ENCODE measurements around the gene WFIKKN2. TPM values are rescaled to one million over a fixed set of nuclear protein-coding genes. Genes with fewer than 3 reads are reported as not detected.

Gene WFIKKN2
- total RNA-seq, 1 donor from 2014 or later, result 0.60 TPM

DNA sequence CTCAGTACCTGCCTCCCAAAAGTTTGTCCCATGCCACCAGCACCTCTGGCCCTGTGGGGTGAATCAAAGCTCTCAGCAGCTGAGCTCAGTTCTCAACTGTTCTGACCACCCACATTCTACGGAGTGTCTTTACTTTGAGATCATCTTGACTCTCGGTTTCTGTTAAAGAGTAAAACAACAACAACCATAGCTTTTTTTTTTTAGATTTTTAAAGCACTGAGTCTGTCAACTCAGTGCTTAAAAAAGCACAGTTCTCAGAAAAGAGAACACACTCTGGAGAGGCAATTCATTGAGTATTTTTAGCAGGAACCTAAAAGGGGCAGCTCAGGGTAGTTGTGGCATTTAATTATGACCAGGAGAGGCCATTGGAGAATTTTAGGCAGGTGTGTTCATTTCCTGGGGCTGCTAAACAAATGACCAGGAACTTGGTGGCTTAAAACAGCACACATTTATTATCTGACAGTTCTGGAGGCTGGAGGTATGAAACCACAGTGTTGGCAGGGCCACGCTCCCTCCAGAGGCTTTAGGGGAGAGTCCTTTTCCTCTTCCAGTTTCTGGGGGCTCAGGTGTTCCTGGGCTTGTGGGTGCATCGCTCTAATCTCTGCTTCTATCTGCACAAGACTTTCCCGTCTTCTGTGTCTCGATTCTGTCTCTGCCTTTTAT lies 6.7 kb upstream of the WFIKKN2 start:
- DNase-seq (ENCODE audit: low spot score in 2 of 2, unreplicated experiment in 2 of 2), result no peak
- peak overlapping the region; percentile 72 for H3K27ac Mint-ChIP-seq

DNA sequence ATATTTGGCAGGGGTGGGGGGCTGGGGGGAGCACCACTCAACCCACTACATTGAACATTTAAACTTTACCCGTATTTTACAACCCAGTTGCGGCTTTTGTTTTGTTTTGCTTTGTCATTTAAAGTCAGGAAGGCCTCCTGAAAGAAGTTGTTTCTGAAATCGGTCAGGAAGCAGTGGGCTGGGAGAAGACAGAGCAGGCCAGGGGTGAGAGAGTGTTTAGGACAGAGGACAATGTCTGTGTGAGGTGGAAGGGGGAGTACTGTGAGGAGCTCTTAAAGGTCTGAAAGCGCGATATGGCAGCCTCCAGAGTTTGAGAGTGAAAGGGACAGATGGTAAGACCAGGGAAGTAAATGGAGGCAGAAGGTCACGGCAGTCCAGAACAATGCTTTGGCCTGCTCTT lies 6.1 kb upstream of the WFIKKN2 start:
- Mint-ChIP-seq H3K27me3 (ENCODE audit: low read depth) (peaks cover 2% of the 10 kb centered on the region), H3K9me3 (no peaks in the 10 kb centered on the region), H3K4me3 (no peak overlapping the region), H3K36me3 (no peaks in the 10 kb centered on the region), H3K4me1 (peaks cover 47% of the 10 kb centered on the region), H3K27ac (peak overlapping the region; percentile 72)
- no peak for DNase-seq (ENCODE audit: low spot score in 2 of 2, unreplicated experiment in 2 of 2)
- TF ChIP-seq, protein P1, sequence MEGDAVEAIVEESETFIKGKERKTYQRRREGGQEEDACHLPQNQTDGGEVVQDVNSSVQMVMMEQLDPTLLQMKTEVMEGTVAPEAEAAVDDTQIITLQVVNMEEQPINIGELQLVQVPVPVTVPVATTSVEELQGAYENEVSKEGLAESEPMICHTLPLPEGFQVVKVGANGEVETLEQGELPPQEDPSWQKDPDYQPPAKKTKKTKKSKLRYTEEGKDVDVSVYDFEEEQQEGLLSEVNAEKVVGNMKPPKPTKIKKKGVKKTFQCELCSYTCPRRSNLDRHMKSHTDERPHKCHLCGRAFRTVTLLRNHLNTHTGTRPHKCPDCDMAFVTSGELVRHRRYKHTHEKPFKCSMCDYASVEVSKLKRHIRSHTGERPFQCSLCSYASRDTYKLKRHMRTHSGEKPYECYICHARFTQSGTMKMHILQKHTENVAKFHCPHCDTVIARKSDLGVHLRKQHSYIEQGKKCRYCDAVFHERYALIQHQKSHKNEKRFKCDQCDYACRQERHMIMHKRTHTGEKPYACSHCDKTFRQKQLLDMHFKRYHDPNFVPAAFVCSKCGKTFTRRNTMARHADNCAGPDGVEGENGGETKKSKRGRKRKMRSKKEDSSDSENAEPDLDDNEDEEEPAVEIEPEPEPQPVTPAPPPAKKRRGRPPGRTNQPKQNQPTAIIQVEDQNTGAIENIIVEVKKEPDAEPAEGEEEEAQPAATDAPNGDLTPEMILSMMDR (IDR thresholded peaks at IDR 0.05; ENCODE audit: unreplicated experiment), result no peak

More for the DNA sequence above, 6.7 kb upstream of the WFIKKN2 start:
- Mint-ChIP-seq H3K9me3 (peaks cover 3% of the 10 kb centered on the region), H3K27me3 (ENCODE audit: low read depth) (peaks cover 2% of the 10 kb centered on the region), H3K4me1 (peaks cover 40% of the 10 kb centered on the region), H3K4me3 (no peak overlapping the region), H3K36me3 (no peaks in the 10 kb centered on the region)
- TF ChIP-seq, protein P1 (IDR thresholded peaks at IDR 0.05; ENCODE audit: unreplicated experiment), result no peak

DNA sequence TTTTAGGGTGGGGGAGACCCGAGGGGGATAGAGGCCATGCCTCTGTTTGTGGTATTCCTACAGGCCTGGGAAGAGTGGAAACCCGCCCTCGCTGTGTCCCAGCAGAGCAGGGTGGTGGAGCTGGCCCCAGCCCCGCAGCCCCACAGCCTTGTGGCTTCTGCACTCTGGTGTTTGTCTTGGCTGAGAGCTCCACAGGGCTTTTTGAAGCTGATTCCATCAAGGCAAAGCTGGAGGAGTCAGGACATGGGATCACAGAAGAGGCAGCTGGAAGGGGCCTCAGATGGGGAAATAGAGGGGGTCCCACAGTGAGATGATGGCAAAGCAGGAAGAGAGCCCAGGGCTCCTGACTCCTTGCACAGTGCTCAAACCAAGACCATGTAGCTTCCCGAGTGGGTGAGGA lies 5.0 kb upstream of the WFIKKN2 start:
- Mint-ChIP-seq H3K36me3 (no peaks in the 10 kb centered on the region), H3K9me3 (no peaks in the 10 kb centered on the region), H3K4me3 (peak overlapping the region; percentile 33), H3K27ac (peak overlapping the region; percentile 76), H3K27me3 (ENCODE audit: low read depth) (peaks cover 2% of the 10 kb centered on the region), H3K4me1 (peaks cover 57% of the 10 kb centered on the region)
- DNase-seq (ENCODE audit: low spot score in 2 of 2, unreplicated experiment in 2 of 2), result no peak
- TF ChIP-seq, protein P1 (IDR thresholded peaks at IDR 0.05; ENCODE audit: unreplicated experiment), result no peak

DNA sequence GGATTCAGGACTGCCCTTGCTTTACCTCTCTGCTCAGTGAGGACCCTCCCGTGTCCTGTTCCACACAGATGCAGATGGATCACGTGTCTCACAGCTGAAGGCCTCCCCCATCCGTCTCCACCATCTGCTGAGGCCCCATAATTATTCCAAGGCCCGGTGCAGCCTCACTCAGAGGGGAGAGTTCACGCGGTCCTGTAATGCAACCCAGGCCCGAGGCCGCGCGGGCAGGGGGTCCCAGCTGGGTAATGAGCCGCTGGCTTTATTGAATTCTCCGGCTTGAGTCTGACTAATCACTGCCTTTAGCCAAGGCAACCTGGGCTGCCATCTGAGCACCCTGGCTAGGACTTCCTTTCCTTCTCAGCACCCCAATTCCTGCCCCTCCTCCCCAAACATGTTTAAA lies 4.4 kb upstream of the WFIKKN2 start:
- Mint-ChIP-seq H3K4me3 (no peak overlapping the region), H3K36me3 (no peaks in the 10 kb centered on the region), H3K27me3 (ENCODE audit: low read depth) (peaks cover 2% of the 10 kb centered on the region), H3K27ac (peak overlapping the region; percentile 76), H3K4me1 (peaks cover 60% of the 10 kb centered on the region), H3K9me3 (no peaks in the 10 kb centered on the region)
- no peak for DNase-seq (ENCODE audit: low spot score in 2 of 2, unreplicated experiment in 2 of 2)
- TF ChIP-seq, protein P1 (IDR thresholded peaks at IDR 0.05; ENCODE audit: unreplicated experiment), result no peak

DNA sequence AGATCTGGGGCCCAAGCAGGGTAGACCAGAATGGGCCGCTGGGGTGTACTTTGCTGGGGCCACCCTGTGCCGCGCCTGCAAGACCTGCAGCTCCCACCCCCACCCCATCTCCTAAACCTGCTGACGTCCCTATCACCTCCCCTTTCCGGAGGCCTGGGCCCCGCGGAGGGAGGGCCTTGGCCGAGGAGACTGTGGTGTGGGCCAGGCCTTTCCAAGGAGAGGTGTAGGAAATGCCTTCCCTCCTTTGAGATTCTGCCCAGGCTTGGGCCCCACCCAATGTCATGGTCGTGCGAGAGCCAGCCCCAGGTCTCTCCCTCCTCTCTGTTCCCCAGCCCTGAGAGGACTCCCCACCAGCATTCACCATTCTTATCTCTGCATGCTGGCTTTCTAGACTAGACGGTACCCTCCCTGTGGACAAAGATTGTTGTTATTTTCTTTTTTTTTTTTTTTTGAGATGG lies 3.9 kb upstream of the WFIKKN2 start:
- Mint-ChIP-seq H3K4me1 (peaks cover 60% of the 10 kb centered on the region), H3K27ac (peak overlapping the region; percentile 76)
- no peak for DNase-seq (ENCODE audit: low spot score in 2 of 2, unreplicated experiment in 2 of 2)

More for the DNA sequence above, 3.9 kb upstream of the WFIKKN2 start:
- Mint-ChIP-seq H3K4me3 (no peak overlapping the region), H3K36me3 (no peaks in the 10 kb centered on the region), H3K27me3 (ENCODE audit: low read depth) (peaks cover 2% of the 10 kb centered on the region), H3K9me3 (no peaks in the 10 kb centered on the region)
- TF ChIP-seq, protein P1 (IDR thresholded peaks at IDR 0.05; ENCODE audit: unreplicated experiment), result no peak
